Stimulated activated CD4-positive, alpha-beta T cell treated with anti-CD3 and anti-CD28 coated beads, Interleukin-15, amount 100 ng/mL, for 48 hours (primary cell): Measurements from ENCODE around the gene GAS7.

Source experiments
- DNase-seq, 2 donors: peaks; one replicate each; pipeline ENCODE4 v3.0.0-alpha.2; 2020; ENCODE audit warnings: low read depth in 2 of 2

GAS7 gene

GRCh38 chr17:10200645-10201044 is 2.2 kb upstream of the GAS7 start:
- no peak for DNase-seq

GRCh38 chr17:10200016-10200415 is 1.6 kb upstream of the GAS7 start:
- no peak for DNase-seq

- DNase-seq = no peak
These were observed 491 bp downstream of the GAS7 start for GRCh38 chr17:10197721-10198508.

- no peak for DNase-seq
These were observed 1.1 kb downstream of the GAS7 start for GRCh38 chr17:10197362-10197720.

GRCh38 chr17:10196941-10197340 is 1.5 kb downstream of the GAS7 start:
- no peak for DNase-seq

GRCh38 chr17:10196384-10196895 is 2.0 kb downstream of the GAS7 start:
- DNase-seq = no peak

GRCh38 chr17:10195090-10195805 is 3.2 kb downstream of the GAS7 start:
- no peak for DNase-seq

GRCh38 chr17:10193632-10194031 is 4.8 kb downstream of the GAS7 start:
- DNase-seq = no peak

GRCh38 chr17:10192972-10193371 is 5.4 kb downstream of the GAS7 start:
- DNase-seq = no peak

GRCh38 chr17:10192461-10192860 is 5.9 kb downstream of the GAS7 start:
- no peak for DNase-seq

- no peak for DNase-seq
These were observed 10.9 kb downstream of the GAS7 start for GRCh38 chr17:10187456-10187855.

- DNase-seq = no peak
These were observed 11.5 kb downstream of the GAS7 start for GRCh38 chr17:10186771-10187410.

GRCh38 chr17:10183931-10184930 is 14.2 kb downstream of the GAS7 start:
- DNase-seq = no peak

- DNase-seq = no peak
These were observed 15.6 kb downstream of the GAS7 start for GRCh38 chr17:10182785-10183184.

- DNase-seq = no peak
These were observed 19.9 kb downstream of the GAS7 start for GRCh38 chr17:10178506-10178991.

GRCh38 chr17:10177913-10178505 is 20.4 kb downstream of the GAS7 start:
- no peak for DNase-seq

- DNase-seq = no peak
These were observed 21.1 kb downstream of the GAS7 start for GRCh38 chr17:10177131-10177912.

GRCh38 chr17:10173913-10174312 is 24.5 kb downstream of the GAS7 start:
- no peak for DNase-seq

GRCh38 chr17:10172778-10173177 is 25.6 kb downstream of the GAS7 start:
- no peak for DNase-seq

GRCh38 chr17:10172241-10172741 is 26.1 kb downstream of the GAS7 start:
- DNase-seq = no peak
